Ovary (tissue), 3 donors: ENCODE data around the gene MARCHF2.

Experiments used
- CTCF ChIP-seq, 3 donors: fragments of 450-650 bp in 2 of 3; fragments of 200-600 bp in 1 of 3; IDR thresholded peaks; one replicate each; pipeline versions ENCODE4 v1.5.1 to v1.8.0; 2016 to 2022; ENCODE audit warnings: antibody characterized with exemption in 3 of 3, mild to moderate bottlenecking in 1 of 3
- POLR2A ChIP-seq: fragments of 450-650 bp; IDR thresholded peaks from one replicate; pipeline ENCODE4 v1.6.1; 2017; ENCODE audit warnings: antibody characterized with exemption, mild to moderate bottlenecking, moderate library complexity
- donor health status: DM: no; HTN: no; CAD: no.

DNA sequence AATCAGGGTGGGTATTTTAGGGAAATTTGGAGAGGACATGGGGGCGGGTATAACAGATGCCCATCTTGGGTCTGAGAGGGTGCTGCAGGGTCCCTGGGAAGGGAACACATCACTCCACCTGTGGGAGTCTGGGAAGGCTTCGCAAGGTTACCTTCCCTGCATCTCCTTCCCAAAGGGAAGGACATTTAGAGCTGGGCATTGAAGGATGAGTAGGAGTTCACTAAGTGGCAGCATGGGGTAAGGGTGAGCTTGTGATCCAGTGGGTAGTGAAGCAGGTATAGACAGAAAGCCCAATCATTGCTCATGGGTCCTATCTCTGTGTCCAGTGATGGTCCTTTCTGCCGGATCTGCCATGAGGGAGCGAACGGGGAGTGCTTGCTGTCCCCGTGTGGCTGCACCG lies 13.2 kb downstream of the MARCHF2 start:
- TF ChIP-seq CTCF (IDR thresholded peaks at IDR 0.05) (no peak), POLR2A (no peak)
